Testis (tissue), 2 donors: ENCODE data around the gene AP5S1.

Experiments used
- CTCF ChIP-seq, 3 experiments: fragments of 450-650 bp in 2 of 3; fragments of 200-600 bp in 1 of 3; sonication (generic) in 1 of 3; IDR thresholded peaks; one replicate each; pipeline ENCODE4 v1.5.1; 2016 to 2019; ENCODE audit warnings: antibody characterized with exemption in 3 of 3, mild to moderate bottlenecking in 2 of 3, moderate library complexity in 1 of 3
- POLR2A ChIP-seq: fragments of 450-650 bp; IDR thresholded peaks from one replicate; pipeline ENCODE4 v1.6.1; 2017; ENCODE audit warnings: antibody characterized with exemption, mild to moderate bottlenecking, moderate library complexity

GRCh38 chr20:3854462-3854871, 34.1 kb downstream of the AP5S1 start:
- TF ChIP-seq CTCF (IDR thresholded peaks at IDR 0.05) (no peak), POLR2A (no peak)
